Activated CD4-positive, CD25-positive, alpha-beta regulatory T cell treated with anti-CD3 and anti-CD28 coated beads, Interleukin-2, amount 50 U/mL, for 16 hours (primary cell): Measurements from ENCODE around the gene LRRC51.
"Not testable (repeated sequence)": the region's sequence is repeated elsewhere in the genome, so short reads cannot be mapped to it uniquely, and the experiment has no call there.

Source experiments
- DNase-seq: peaks from one replicate; pipeline ENCODE4 v3.0.0-alpha.2; 2020; ENCODE audit warnings: low read depth, low spot score

Gene LRRC51

GRCh38 chr11:72138821-72139390 lies 58.3 kb downstream of the LRRC51 start:
- DNase-seq, result no peak

DNA sequence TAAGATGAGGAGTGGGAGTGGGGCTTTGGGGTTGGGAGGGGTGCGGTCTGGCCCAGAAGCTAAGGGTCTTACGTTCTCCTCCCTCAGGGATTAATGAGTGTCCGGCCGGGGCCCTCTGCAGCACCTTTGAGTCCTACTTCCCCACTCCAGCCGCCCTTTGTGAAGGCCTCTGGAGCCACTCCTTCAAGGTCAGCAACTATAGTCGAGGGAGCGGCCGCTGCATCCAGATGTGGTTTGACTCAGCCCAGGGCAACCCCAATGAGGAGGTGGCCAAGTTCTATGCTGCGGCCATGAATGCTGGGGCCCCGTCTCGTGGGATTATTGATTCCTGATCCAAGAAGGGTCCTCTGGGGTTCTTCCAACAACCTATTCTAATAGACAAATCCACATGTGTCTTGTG lies 58.9 kb downstream of the LRRC51 start:
- no peak for DNase-seq

- DNase-seq, result no peak
Measured at GRCh38 chr11:72140661-72141060, 60.0 kb downstream of the LRRC51 start.

GRCh38 chr11:72141066-72141465 lies 60.4 kb downstream of the LRRC51 start:
- no peak for DNase-seq

DNA sequence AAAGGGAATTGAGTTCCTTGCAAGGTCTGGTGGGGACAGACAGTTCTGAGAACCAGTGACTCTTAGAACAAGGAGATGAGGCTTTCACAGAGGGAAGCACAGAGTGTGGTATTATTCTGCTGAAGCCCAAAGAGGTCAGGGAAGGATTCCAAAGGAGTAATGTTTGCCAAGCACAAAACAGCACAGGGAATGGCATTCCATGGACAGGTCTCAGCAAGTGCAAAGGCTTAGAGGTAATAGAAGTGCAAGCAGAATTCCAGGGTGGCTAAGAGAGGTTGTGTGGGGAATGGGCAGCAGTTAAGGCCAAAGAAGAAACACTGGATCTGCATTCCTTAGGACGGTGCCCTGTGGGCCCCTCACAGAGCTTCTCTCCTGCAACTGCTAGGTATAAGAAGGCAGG lies 61.4 kb downstream of the LRRC51 start:
- not testable (repeated sequence) for DNase-seq

DNA sequence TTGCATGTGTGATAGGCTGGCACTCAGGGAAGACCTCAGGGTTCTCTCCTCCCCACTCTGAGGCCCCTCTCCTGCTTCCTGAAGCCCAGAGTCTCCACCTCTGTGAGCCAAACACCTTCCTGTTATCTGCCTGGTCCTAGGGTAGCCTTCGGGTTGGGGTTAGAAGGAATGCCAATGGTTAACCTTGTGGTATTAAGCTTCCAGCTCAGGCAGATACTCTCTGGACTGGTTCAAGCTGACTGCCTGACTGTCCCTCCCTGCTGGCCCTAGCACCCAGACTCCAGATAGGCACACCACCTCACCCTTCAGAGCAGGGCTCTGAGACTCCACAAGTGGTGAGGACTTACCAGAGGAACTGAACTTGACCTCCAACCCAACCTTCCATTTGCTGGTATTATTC lies 61.9 kb downstream of the LRRC51 start:
- DNase-seq, result not testable (repeated sequence)

DNA sequence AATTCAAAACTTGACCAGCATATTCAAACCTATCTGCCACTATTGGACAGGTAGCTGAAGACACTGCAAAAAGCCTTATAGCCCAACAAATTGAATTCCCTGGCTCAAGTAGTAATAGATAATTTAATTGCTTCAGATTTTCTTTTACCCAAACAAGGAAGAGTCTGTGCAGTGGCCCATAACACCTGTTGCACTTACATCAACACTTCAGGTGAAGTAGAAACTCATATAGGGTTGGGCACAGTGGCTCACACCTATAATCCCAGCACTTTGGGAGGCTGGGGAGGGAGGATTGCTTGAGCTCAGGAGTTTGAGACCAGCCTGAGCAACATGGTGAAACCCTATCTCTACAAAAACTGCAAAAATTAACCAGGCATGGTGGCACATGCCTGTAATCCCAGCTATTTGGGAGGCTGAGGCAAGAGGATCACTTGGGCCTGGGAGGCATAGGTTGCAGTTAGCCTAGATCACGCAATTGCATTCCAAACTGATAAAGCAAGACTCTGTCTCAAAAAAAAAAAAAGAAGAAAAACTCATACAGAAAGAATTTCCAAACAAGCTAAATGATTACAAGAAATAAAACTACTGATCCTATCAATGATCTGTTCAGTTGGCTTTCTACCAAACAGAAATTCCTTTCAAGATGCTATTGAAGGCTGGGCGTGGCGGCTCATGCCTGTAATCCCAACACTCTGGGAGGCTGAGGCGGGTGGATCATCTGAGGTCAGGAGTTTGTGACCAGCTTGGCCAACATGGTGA lies 64.3 kb downstream of the LRRC51 start:
- no peak for DNase-seq
